Fibroblast of mammary gland (primary cell): ENCODE measurements around the gene FGFR3.
A peak's percentile ranks its signal among the peaks of the same experiment; 100 is the strongest.

Experiments used
- DNase-seq: peaks from one replicate; pipeline ENCODE4 v3.0.0-alpha.2; 2010; ENCODE audit warnings: low read depth
- H3K4me3 ChIP-seq: 2 replicates; pipeline ENCODE4 v1.5.1; 2011; ENCODE audit warnings: low read depth, mild to moderate bottlenecking, low read length, moderate library complexity; ENCODE audit not compliant: control insufficient read depth
- TF ChIP-seq, protein P1 (sequence below): conservative IDR thresholded peaks from 2 replicates; pipeline ENCODE4 v1.5.1; 2011; ENCODE audit warnings: low read depth, low read length, inconsistent platforms; ENCODE audit not compliant: control insufficient read depth, insufficient read depth

Gene FGFR3

GRCh38 chr4:1763550-1764080, 29.5 kb upstream of the FGFR3 start:
- no peak overlapping the region for H3K4me3 ChIP-seq

DNA sequence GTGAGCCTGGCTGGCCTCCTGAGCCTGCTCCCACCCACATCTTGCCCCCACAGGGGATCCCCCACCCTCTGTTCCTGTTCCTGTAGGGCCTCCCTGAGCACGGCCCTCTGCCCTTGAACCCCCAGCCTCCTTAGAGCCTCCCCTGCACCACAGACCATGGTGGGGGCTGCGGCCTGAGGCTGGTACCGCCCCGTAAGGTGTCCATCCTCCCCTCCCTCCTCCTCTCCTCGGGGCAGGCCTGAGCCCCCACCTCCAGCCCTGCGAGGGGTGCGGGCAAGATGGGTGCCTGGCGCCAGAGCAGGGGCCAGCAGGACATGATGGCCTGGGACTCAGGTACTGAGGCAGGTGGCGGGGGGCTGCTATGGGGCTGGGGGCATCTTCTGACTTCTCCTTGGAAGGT, 28.4 kb upstream of the FGFR3 start:
- no peak for DNase-seq
- TF ChIP-seq, protein P1, sequence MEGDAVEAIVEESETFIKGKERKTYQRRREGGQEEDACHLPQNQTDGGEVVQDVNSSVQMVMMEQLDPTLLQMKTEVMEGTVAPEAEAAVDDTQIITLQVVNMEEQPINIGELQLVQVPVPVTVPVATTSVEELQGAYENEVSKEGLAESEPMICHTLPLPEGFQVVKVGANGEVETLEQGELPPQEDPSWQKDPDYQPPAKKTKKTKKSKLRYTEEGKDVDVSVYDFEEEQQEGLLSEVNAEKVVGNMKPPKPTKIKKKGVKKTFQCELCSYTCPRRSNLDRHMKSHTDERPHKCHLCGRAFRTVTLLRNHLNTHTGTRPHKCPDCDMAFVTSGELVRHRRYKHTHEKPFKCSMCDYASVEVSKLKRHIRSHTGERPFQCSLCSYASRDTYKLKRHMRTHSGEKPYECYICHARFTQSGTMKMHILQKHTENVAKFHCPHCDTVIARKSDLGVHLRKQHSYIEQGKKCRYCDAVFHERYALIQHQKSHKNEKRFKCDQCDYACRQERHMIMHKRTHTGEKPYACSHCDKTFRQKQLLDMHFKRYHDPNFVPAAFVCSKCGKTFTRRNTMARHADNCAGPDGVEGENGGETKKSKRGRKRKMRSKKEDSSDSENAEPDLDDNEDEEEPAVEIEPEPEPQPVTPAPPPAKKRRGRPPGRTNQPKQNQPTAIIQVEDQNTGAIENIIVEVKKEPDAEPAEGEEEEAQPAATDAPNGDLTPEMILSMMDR, result no peak
- no peak overlapping the region for H3K4me3 ChIP-seq

More at GRCh38 chr4:1763550-1764080, 29.5 kb upstream of the FGFR3 start:
- TF ChIP-seq, protein P1, result no peak
- peak; percentile 41 for DNase-seq

GRCh38 chr4:1765409-1766072, 27.6 kb upstream of the FGFR3 start:
- DNase-seq, result no peak
- no peak overlapping the region for H3K4me3 ChIP-seq
- TF ChIP-seq, protein P1, result no peak

- DNase-seq, result no peak
- no peak overlapping the region for H3K4me3 ChIP-seq
- TF ChIP-seq, protein P1, result no peak
These were observed 26.7 kb upstream of the FGFR3 start for GRCh38 chr4:1766106-1767060.

GRCh38 chr4:1767061-1767769, 25.9 kb upstream of the FGFR3 start:
- peak overlapping the region; percentile 7 for H3K4me3 ChIP-seq
- peak; percentile 5 for DNase-seq
- TF ChIP-seq, protein P1, result no peak

DNA sequence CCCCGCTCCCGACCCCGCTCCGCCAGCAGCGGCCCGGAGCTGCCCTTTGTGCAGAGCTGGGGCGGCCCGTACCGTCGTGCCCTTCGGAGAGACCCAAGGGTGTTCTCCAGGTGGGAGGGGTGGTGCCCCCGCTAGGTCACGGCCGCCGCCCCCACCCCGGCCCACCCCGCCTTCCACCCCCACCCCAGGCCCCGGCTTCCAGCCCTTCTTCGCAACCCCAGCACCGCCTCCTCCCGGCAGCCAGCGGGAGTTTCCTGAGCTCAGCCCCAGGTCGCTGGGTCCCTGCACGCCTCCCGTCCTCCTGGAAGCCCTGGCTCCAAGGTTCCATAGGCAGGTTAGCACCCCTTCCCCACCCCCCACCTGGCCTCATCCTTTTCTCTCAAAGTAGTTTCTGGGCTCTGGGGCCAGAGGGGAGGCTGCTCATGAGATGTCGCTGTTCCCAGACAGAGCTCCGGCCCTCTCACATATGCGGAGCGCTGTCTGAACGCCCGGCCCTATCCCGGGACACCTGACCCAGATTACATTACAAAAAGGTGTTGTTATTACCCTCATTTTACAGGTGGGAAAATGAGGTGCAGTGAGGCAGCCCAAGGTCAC, 25.2 kb upstream of the FGFR3 start:
- DNase-seq, result peak; percentile 20
- TF ChIP-seq, protein P1, result peak; percentile 38
- H3K4me3 ChIP-seq, result peak overlapping the region; percentile 7
